HEK293T (cell line): Measurements from ENCODE around the gene CCR5AS.

Experiments
- ARNT ChIP-seq: fragments of 450-650 bp; IDR thresholded peaks from 2 replicates; pipeline ENCODE4 v1.6.1; 2017; ENCODE audit warnings: mild to moderate bottlenecking
- FOXA1 ChIP-seq: fragments of 450-650 bp; IDR thresholded peaks from 2 replicates; pipeline ENCODE4 v1.6.1; 2016; ENCODE audit warnings: mild to moderate bottlenecking
- FOXK2 ChIP-seq: fragments of 450-650 bp; IDR thresholded peaks from 2 replicates; pipeline ENCODE4 v1.6.1; 2016; ENCODE audit warnings: mild to moderate bottlenecking
- SUZ12 ChIP-seq: fragments of 450-650 bp; IDR thresholded peaks from 2 replicates; pipeline ENCODE4 v1.6.1; 2016; ENCODE audit warnings: mild to moderate bottlenecking

GRCh38 chr3:46367811-46368210 is 39.1 kb downstream of the CCR5AS start:
- TF ChIP-seq FOXK2 (no peak), SUZ12 (no peak), ARNT (no peak), FOXA1 (no peak)
